HG02678 (cell line): ENCODE measurements around the gene CMIP.
"Not testable (repeated sequence)": the region's sequence is repeated elsewhere in the genome, so short reads cannot be mapped to it uniquely, and the experiment has no call there.

Experiments used
- ATAC-seq: cut with Tn5 transposase; IDR thresholded peaks from one replicate; pipeline ENCODE4 v1.9.1; 2021; ENCODE audit warnings: mild to moderate bottlenecking, moderate library complexity; ENCODE audit not compliant: unreplicated experiment

Gene CMIP

DNA sequence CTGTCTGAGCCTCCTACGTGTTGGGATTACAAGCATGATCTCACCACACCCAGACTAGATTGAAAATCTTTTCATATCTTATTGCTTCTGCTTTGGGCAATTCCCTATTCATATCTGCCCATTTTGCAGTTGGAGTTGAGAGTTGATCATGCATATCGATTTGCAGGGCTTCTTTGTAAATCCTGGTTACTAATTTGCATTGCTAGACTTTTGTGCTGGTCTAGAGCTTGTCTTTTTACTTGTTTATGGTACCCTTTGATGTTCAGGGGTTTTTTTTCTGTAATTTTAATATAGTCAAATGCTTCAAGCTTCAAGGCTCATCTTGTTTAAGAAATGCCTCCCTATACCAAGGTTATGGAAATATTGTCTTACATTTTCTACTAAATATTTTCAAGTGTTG, 23.5 kb upstream of the CMIP start:
- no peak for ATAC-seq

DNA sequence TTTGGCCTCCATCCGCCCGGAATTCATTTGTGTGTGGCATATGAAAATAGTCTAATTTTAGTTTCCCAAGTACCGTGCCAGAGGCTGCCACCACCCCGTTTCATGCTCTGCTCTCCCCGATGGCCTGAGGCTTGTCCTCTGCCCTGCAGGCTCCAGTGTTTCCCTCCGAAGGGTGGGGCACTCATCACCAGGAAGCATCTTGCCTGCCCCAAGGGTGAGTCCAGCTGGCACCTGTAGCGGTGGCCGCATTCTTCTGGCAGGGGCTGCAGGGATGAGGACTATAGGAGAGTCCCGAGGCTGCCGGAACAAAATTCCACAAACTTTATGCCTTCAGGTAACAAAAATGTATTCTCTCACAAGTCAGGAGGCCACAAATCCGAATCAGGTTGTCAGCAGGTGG, 23.1 kb upstream of the CMIP start:
- ATAC-seq = no peak

- ATAC-seq = not testable (repeated sequence)
These were observed 22.5 kb upstream of the CMIP start for GRCh38 chr16:81422153-81422552.

DNA sequence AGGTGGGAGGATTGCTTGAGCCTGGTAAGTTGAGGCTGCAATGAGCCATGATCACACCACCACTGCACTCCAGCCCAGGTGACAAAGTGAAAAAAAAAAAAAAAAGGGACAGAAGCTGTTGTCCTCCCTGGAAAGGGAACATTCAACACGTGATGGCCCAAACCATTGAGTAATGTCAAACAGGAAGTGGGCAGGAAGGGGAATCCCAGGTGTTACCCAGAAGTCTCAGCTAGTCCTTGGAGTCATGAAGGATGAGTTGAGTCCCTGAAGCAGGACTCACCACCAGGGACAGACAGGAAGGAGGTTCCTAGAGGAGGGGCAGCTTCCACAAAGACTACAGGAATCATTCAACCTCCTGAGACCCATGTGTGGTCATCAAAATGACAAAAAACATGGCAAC, 19.8 kb upstream of the CMIP start:
- ATAC-seq = no peak

DNA sequence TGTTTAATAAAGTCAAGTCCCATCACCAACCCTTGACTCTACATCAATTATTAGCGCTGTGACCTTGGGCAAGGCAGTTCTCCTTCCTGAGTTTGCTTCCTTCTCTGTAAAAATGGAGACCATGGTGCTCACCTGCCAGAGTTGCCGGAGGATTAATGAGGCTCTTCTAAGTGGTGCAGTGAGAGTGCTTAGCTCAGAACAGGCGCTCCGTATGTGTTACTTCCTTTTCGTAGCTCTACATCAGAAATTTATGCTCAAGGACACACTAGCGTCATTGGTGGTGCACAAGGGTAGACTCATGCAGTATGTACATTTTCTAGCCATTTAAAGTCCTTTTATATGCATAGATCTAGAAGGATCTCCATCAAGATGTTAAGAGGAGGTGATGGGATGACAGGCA, 17.4 kb upstream of the CMIP start:
- ATAC-seq = no peak

DNA sequence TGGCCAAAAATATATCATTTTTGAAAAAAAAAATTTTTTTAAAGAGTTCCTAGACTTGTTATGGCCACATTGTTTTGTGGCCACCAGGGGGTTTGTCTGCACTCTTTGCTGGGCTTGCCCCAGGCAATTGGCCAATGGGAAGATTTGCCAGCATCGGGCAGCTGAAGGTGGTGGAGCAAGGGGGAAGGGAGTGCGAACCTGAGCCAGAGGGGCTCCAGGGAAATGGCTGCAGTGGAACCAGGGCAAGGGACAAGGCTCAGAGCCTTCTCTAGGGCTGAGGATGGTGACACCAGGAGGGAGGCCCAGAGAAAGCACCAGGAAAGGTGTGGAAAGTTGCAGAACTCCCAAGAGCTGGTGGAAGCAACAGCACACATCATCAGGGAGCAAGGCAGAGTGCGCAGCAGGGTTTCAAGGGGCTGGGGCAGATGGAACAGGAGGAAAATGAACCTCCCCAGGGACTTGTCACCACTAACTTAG, 15.5 kb upstream of the CMIP start:
- ATAC-seq = no peak

DNA sequence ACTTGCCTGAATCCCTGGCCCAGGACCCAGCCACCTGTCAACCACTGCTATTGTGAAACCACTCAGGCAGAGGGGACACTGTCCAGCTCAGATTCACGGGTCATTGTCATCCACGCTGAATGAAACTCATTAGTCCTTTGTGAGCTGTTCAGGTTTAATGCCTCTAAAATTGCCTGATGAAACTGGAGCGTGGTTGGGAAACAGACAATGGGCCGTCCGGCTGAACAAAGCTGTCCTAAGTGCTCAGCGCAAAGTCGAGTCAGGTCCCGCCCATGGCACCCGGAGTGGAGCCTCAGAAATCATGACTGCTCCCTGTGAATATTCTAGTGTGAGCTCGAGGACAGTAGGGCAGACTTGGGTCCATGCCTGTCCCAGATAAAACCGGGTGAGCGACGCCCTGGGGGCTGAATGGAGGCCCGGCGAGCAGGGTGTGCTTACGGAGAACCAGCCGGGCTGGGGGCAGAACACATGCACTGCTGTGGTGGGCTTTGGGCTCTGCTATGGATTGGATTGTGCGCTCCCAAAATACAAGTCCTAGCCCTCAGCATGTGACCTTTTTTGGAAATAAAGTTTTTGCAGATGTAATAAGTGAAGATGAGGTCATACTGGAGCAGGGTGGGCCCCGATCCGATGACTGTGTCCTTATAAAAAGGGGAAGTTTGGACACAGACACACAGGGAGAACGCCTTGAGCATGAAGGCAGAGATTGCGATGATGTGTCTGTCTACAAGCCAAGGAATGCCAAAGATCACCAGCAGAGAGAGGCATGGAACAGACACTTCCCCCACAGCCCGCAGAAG, 12.9 kb upstream of the CMIP start:
- no peak for ATAC-seq

DNA sequence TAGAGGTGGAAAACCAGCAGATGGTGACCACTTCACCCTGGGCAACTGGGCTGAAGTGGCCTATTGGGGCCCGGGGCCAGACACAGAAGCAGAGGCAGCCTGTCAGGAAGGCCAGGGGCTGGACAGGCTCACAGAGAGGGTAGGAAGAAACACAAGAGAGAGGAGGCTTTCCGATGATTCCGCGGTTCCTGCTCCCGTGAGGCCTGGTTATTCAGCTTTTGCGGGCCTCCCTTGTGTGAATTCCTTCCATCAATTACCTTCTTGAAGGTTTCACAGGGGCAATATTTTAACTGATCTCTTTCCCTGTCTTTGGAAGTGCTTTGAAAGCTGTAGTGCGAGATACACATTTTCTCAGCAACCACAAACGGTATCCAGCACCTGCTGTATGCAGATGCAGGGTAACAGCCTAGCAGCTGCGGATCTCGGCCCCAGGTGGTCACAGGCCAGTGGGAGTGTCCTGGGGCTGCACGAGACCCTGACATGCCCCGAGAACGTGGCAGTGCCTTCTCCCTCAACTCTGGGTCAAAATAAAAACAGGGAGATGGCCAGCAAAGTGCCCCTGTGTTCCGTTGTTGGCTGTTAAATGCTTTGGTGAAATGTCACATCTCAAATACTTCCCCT, 11.6 kb upstream of the CMIP start:
- no peak for ATAC-seq

DNA sequence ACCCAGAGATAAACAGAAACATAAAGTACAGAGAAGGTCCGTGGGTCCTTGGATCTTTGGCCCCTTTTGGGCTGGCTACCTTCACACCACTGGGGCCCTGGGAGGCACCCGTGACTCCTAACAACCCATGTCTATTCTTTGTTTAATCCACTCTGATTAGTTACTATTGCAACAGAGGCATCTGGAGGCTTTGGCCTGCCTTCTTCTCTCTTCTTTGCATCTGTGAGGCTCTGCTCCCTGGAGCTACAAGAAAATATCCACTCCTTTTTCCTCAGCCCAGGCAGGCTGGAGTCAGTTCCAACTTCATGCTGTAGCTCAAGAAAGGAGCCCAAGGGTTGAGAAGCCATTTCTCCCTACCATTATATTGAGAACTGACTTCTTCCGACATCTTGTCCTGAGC, 9.5 kb upstream of the CMIP start:
- no peak for ATAC-seq

- no peak for ATAC-seq
These were observed 9.0 kb upstream of the CMIP start for GRCh38 chr16:81435567-81435966.

- ATAC-seq = no peak
These were observed 8.2 kb upstream of the CMIP start for GRCh38 chr16:81436386-81436785.

- ATAC-seq = no peak
These were observed 6.7 kb upstream of the CMIP start for GRCh38 chr16:81437865-81438264.

- ATAC-seq = no peak
These were observed 3.5 kb upstream of the CMIP start for GRCh38 chr16:81440888-81441761.

- ATAC-seq = no peak
These were observed 2.2 kb upstream of the CMIP start for GRCh38 chr16:81442220-81442915.

DNA sequence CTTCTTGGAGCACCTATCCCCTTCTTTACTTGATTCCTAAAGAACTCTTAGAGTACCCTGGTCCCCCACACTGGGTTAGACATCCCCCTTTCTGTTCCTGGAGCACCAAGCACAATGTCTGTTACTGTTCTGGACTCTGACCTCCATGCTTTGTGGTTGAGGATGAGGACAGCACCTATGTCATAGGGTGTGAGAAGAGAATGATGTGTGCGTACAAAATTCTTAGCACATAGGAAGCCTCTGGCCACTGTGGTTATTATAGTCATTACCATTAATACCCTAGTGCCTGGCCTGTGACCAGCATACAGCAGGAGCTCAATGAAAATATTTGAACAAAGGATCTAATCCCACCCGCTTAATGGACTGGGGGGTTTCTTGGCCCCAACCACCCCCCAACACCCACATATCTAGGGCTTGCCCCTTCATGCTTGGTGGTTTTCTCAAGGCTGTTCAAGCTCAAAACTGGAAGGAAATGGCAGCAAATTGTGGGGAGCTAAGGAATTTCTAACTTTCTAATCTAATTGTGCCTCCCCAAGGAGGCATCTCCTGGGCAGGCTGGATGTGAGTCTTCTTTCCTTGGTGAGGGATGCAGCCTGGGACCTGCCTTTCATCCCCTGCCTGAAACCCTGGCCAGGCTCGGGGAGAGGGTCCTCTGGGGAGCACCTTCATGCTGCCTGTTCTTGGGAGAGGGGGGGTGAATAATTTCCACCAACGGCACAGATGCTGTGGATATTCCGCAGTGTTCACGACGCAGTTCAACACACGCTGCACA, 1.5 kb upstream of the CMIP start:
- no peak for ATAC-seq

- no peak for ATAC-seq
These were observed 740 bp upstream of the CMIP start for GRCh38 chr16:81443688-81444447.

DNA sequence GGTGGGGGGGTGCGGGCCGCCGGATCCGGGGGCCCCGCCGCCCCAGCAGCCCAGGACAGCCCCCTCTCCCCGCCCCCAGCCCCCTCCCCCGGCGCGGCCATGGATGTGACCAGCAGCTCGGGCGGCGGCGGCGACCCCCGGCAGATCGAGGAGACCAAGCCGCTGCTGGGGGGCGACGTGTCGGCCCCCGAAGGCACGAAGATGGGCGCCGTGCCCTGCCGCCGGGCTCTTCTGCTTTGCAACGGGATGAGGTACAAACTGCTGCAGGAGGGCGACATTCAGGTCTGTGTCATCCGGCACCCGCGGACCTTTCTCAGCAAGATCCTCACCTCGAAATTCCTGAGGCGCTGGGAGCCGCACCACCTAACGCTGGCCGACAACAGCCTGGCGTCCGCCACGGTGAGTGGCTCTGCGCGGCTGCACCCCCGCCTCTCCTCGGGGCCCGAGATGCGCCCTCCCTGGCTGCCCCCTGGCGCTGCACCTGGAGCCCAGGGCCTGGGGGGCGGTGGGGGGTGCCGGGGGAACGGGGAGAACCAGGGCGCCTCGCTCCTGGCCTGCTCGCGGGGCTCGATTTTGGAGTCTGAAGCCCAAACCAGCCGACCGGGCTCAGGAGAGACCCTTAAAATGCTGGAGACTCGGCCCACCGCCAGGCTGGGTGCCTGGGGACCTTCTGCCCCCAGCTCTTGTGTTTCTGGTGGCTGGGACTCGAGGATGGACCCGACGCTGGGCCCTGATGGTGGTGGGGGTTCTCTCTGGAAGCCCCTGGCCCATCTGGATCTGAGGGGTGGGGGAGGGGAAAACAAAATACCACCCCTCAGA, 744 bp downstream of the CMIP start:
- ATAC-seq = no peak
